HepG2 (cell line): ENCODE data around the gene COLEC12. TPM values are rescaled to one million over a fixed set of nuclear protein-coding genes. Genes with fewer than 3 reads are reported as not detected.

Experiments
- ATAC-seq: fragments of 200-7000 bp; cut with Tn5 transposase; 3 replicates; pipeline ENCODE4 v1.9.1; 2020; ENCODE audit warnings: mild to moderate bottlenecking, moderate library complexity
- BruUV-seq: library from RNA; stranded (reverse); fragments of 400-500 nt; replicated peaks from 2 replicates; lab custom pipeline; 2021; lab: Mats Ljungman, UMichigan
- CTCF ChIA-PET: fragments of 300-600 bp; formaldehyde crosslinking; extraction: SDS; loops from one replicate; lab custom pipeline; 2021; ENCODE audit warnings: low total read pairs, inconsistent platforms, low intra/inter-chr PET ratio; lab: Yijun Ruan, JAX
- POLR2A ChIA-PET: fragments of 350-600 bp; sonication (Branson Sonifier 250); formaldehyde crosslinking; loops from one replicate; lab custom pipeline; 2020; ENCODE audit warnings: antibody characterized with exemption, inconsistent platforms; lab: Yijun Ruan, JAX
- DNase-seq: peaks from one replicate; pipeline ENCODE4 v3.0.0-alpha.2; 2015; ENCODE audit warnings: low spot score
- FAIRE-seq: peaks from 3 replicates; lab custom pipeline; 2011; peaks lifted over from hg19 to GRCh38; lab: Jason Lieb, UNC
- H2AFZ ChIP-seq: one replicate; pipeline ENCODE4 v1.6.1; 2011; ENCODE audit warnings: low read length, inconsistent platforms
- H3K27ac ChIP-seq: fragments of 300-600 bp; 3 replicates; pipeline ENCODE4 v1.8.0; 2011; ENCODE audit warnings: mixed run types, mild to moderate bottlenecking, mixed read lengths, low read length, inconsistent platforms; ENCODE audit not compliant: insufficient read depth; ENCODE audit errors: extremely low read length
- H3K27me3 ChIP-seq, 2 experiments: fragments of 200-600 bp in 1 of 2; 2 replicates in 1 of 2; 3 replicates in 1 of 2; pipeline versions ENCODE4 v1.6.0 to v1.8.0; 2011; ENCODE audit warnings: low read length in 2 of 2, mild to moderate bottlenecking in 2 of 2, moderate library complexity in 2 of 2, inconsistent platforms in 1 of 2; ENCODE audit not compliant: insufficient read depth in 2 of 2, control insufficient read depth in 1 of 2
- H3K36me3 ChIP-seq, 2 experiments: fragments of 200-600 bp in 1 of 2; replicated peaks in 1 of 2; 2 replicates in 1 of 2; 3 replicates in 1 of 2; pipeline versions ENCODE4 v1.5.1 to v1.8.0; 2011; ENCODE audit warnings: low read length in 2 of 2, inconsistent platforms in 1 of 2; ENCODE audit not compliant: insufficient read depth in 2 of 2, control insufficient read depth in 1 of 2
- H3K4me1 ChIP-seq: 2 replicates; pipeline ENCODE4 v1.5.1; 2012; ENCODE audit warnings: low read length, inconsistent platforms; ENCODE audit not compliant: insufficient read depth
- H3K4me2 ChIP-seq: 2 replicates; pipeline ENCODE4 v1.6.0; 2011; ENCODE audit warnings: low read depth, low read length, inconsistent platforms
- H3K4me3 ChIP-seq, 3 experiments: fragments of 200-600 bp in 1 of 3; sonication (generic), shearing (Covaris generic) in 1 of 3; replicated peaks in 1 of 3; 2 replicates each; pipeline ENCODE4 v1.5.1; 2011 to 2016; ENCODE audit warnings: low read length in 3 of 3, inconsistent platforms in 2 of 3, low read depth in 2 of 3, mild to moderate bottlenecking in 2 of 3, control low read depth in 1 of 3, mixed read lengths in 1 of 3; ENCODE audit not compliant: insufficient read depth in 1 of 3
- H3K79me2 ChIP-seq: one replicate; pipeline ENCODE4 v1.6.1; 2011; ENCODE audit warnings: low read length, inconsistent platforms; ENCODE audit not compliant: insufficient read depth
- H3K9ac ChIP-seq: 2 replicates; pipeline ENCODE4 v1.6.0; 2011; ENCODE audit warnings: mild to moderate bottlenecking, low read depth, low read length, inconsistent platforms; ENCODE audit not compliant: insufficient read depth
- H3K9me3 ChIP-seq: 2 replicates; pipeline ENCODE4 v1.5.1; 2012; ENCODE audit warnings: mild to moderate bottlenecking, low read length
- H4K20me1 ChIP-seq: 2 replicates; pipeline ENCODE4 v1.6.0; 2011; ENCODE audit warnings: inconsistent platforms, mild to moderate bottlenecking, low read length, moderate library complexity; ENCODE audit not compliant: insufficient read depth
- HDAC1 ChIP-seq: sonication (generic); formaldehyde crosslinking; IDR thresholded peaks from 2 replicates; pipeline ENCODE4 v1.5.1; 2020; ENCODE audit warnings: mild to moderate bottlenecking, missing genetic modification reagents
- NCOA1 ChIP-seq: sonication (generic); formaldehyde crosslinking; IDR thresholded peaks from 2 replicates; pipeline ENCODE4 v1.9.0; 2021; ENCODE audit warnings: missing genetic modification reagents
- ONECUT2 ChIP-seq: sonication (generic); formaldehyde crosslinking; IDR thresholded peaks from 2 replicates; pipeline ENCODE4 v1.4.0; 2020; ENCODE audit warnings: missing genetic modification reagents
- SNRNP70 ChIP-seq: fragments of 200-400 bp; formaldehyde crosslinking; IDR thresholded peaks from 2 replicates; pipeline ENCODE4 v1.6.1; 2017; ENCODE audit warnings: mild to moderate bottlenecking, low read depth, low read length, moderate library complexity
- ZNF576 ChIP-seq: sonication (generic); formaldehyde crosslinking; IDR thresholded peaks from 2 replicates; pipeline ENCODE4 v1.4.0; 2020; ENCODE audit warnings: mild to moderate bottlenecking, missing genetic modification reagents
- WGBS: methylation state at CpG from one replicate; pipeline ENCODE4 v1.1.6; 2017; ENCODE audit warnings: low lambda C conversion rate; 5-methylcytosine and 5-hydroxymethylcytosine counted together
- in situ Hi-C: cut with HindIII; loops from 2 replicates; pipeline ENCODE4 v1.10.0; 2017; ENCODE audit warnings: low pct_unique_long_range_greater_than_20kb; ENCODE audit not compliant: extremely low pct_ligation_motif_present
- intact Hi-C: fragments of 100-400 bp; cut with micrococcal nuclease; formaldehyde crosslinking; loops from one replicate; pipeline ENCODE4 v1.10.0; 2022; ENCODE audit not compliant: unreplicated experiment
- polyA plus RNA-seq, 8 experiments: library from polyadenylated mRNA; depleted of rRNA in 3 of 8; stranded (reverse) in 7 of 8; unstranded in 1 of 8; fragments of >200 nt; fragmentation: Illumina TruSeq in 4 of 8; extraction: Trizol in 4 of 8; gene quantifications; 2 replicates each; pipeline versions ENCODE4 v1.2.1 to v1.2.3, GENCODE V29; 2011 to 2016; ENCODE audit warnings: low read depth in 4 of 8, missing spikeins in 1 of 8, mixed read lengths in 1 of 8; ENCODE audit not compliant: insufficient read depth in 1 of 8
- total RNA-seq, 5 experiments: library from RNA; depleted of rRNA; stranded (reverse); fragments of >200 nt; fragmentation: Illumina TruSeq; extraction: Trizol; gene quantifications; 2 replicates each; pipeline ENCODE4 v1.2.3, GENCODE V29; 2016; ENCODE audit warnings: low read depth in 1 of 5
- TF ChIP-seq, protein P1 (sequence below): sonication (generic); formaldehyde crosslinking; IDR thresholded peaks from 2 replicates; pipeline ENCODE4 v1.8.0; 2022; ENCODE audit warnings: mild to moderate bottlenecking, missing genetic modification reagents, moderate library complexity
- TF ChIP-seq, protein P2 (sequence below): sonication (generic); formaldehyde crosslinking; IDR thresholded peaks from 2 replicates; pipeline ENCODE4 v1.4.0; 2020; ENCODE audit warnings: missing genetic modification reagents, borderline replicate concordance

COLEC12 gene
- total and polyA plus RNA-seq, 2 of the 13 experiments (the other 11 are each of a cell fraction or from before 2014, with no cell fraction given): 0.02 to 0.11 TPM

DNA sequence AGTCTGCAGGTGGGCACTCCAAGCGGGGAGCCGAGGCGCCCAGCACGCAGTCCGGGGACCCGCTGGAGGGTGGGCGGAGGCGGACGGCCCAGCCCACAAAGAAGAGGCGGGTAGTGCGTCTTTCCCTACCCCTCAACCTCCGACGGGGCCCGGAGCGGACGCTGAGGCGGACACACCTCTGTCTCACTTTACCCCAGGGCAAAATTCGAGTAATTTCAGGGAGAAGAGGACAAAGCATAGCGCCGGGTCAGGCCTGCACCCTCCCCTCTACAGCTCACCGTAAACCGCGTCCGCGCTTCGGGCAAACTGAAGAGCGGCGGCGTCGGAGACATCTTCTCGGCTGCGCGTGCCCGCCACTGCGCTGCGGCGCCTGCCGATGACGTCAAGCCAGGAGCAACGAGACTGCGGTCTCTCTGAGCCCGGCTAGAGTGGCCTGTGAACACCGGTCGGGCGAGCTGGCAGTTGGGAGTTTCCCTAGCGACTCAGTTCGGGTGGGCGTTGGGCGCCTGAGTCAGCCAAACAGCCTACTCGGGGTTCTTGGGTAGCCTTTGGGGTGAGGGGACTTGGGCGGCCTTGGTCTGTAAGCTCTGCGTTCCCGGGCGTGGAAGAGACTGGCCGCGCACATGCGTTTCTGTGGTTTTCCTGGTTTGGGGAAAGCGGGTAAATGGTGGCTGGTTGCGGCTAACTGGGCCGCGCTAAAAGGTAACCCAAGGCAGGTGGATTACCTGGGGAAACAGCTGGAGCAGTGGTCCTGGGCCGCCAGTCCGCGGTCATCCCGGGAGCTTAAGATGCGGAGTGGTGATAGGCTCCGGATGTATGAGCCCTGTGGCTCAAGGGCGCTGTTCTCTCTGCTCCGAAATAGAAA, 232.6 kb downstream of the COLEC12 start, which contains the start of gene THOC1 (continued):
- TF ChIP-seq, protein P1, sequence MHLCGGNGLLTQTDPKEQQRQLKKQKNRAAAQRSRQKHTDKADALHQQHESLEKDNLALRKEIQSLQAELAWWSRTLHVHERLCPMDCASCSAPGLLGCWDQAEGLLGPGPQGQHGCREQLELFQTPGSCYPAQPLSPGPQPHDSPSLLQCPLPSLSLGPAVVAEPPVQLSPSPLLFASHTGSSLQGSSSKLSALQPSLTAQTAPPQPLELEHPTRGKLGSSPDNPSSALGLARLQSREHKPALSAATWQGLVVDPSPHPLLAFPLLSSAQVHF: no peak
- TF ChIP-seq SNRNP70: no peak

DNA sequence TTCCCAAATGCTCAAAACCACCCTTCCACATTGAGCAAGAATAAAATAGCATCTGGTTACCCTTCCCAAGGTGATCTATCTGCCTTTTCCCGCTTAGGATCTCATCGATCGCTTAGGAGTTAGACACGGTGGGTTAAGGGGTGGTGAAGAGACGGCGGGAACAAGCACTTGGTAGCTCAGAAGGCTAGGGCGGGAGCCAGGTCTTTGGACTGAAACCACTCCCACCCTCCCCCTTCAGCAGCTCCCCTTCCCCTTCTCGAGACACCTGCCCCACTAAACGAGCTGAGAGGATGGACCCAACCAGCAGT, 233.2 kb downstream of the COLEC12 start:
- in situ Hi-C loops (no loop called here), intact Hi-C loops (loop anchor here (5.0 kb wide), 1 partner anchor 210 kb away; no protein-coding TSS in a partner anchor)
- H2AFZ ChIP-seq: no peak overlapping the region
- no peaks in the 10 kb centered on the region for H4K20me1 ChIP-seq
- BruUV-seq: no TSS peak
- 1% methylated on average over 9 of the region's 9 CpGs for WGBS
- DNase-seq (no peak), ATAC-seq (peak; percentile 59; the same call in 1 of the 3 replicates), FAIRE-seq (no peak)
- H3K9me3 ChIP-seq: no peaks in the 10 kb centered on the region
- H3K4me3 ChIP-seq: peak overlapping the region; percentile 89 to 100 (median 97)
- H3K27me3 ChIP-seq: no peaks in the 10 kb centered on the region; a peak in 1 of 5 replicates
- peak overlapping the region; percentile 93 for H3K27ac ChIP-seq
- peaks cover 36% of the 10 kb centered on the region for H3K79me2 ChIP-seq
- peaks cover 33% of the 10 kb centered on the region for H3K4me1 ChIP-seq
- peak; percentile 60; the same call in 1 of the 2 replicates for TF ChIP-seq NCOA1
- peak; percentile 69; the same call in 1 of the 2 replicates for TF ChIP-seq ONECUT2 (CRISPR knock-in tag)
- no peak for TF ChIP-seq HDAC1 (CRISPR knock-in tag)
- TF ChIP-seq ZNF576: no peak
- TF ChIP-seq, protein P2, sequence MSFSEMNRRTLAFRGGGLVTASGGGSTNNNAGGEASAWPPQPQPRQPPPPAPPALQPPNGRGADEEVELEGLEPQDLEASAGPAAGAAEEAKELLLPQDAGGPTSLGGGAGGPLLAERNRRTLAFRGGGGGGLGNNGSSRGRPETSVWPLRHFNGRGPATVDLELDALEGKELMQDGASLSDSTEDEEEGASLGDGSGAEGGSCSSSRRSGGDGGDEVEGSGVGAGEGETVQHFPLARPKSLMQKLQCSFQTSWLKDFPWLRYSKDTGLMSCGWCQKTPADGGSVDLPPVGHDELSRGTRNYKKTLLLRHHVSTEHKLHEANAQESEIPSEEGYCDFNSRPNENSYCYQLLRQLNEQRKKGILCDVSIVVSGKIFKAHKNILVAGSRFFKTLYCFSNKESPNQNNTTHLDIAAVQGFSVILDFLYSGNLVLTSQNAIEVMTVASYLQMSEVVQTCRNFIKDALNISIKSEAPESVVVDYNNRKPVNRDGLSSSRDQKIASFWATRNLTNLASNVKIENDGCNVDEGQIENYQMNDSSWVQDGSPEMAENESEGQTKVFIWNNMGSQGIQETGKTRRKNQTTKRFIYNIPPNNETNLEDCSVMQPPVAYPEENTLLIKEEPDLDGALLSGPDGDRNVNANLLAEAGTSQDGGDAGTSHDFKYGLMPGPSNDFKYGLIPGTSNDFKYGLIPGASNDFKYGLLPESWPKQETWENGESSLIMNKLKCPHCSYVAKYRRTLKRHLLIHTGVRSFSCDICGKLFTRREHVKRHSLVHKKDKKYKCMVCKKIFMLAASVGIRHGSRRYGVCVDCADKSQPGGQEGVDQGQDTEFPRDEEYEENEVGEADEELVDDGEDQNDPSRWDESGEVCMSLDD (CRISPR knock-in tag): 0 out of 2 replicates have a peak, but pooled peaks have one; percentile 9
- POLR2A ChIA-PET: interaction anchor here (1.0 to 1.8 kb wide), 7 partner anchors 9 to 391 kb away, joined by 3 to 6 read pairs (median 4); partner anchors contain the start of gene USP14
- peaks cover 0 to 18% of the 10 kb centered on the region in 2 experiments; a peak in 4 of 5 replicates for H3K36me3 ChIP-seq
- H3K4me2 ChIP-seq: peak overlapping the region; percentile 84
- peak overlapping the region; percentile 97 for H3K9ac ChIP-seq
- CTCF ChIA-PET: no interaction called here

Other genes starting within 250 kb of the COLEC12 start
- 47.3 and 56.7 TPM in 2 replicates for gene THOC1, start 232.7 kb downstream of the COLEC12 start, total RNA-seq (2016; rRNA removed; fragmentation: Illumina TruSeq; extraction: Trizol)
- 31.3 and 40.6 TPM in 2 replicates for gene THOC1, start 232.7 kb downstream of the COLEC12 start, polyA plus RNA-seq (2011; rRNA removed)
- gene CETN1, start 79.7 kb upstream of the COLEC12 start, total RNA-seq (2016; rRNA removed; fragmentation: Illumina TruSeq; extraction: Trizol): not detected in 2 replicates
- not detected in 2 replicates for gene CETN1, start 79.7 kb upstream of the COLEC12 start, polyA plus RNA-seq (2011; rRNA removed)
- gene CLUL1, start 96.3 kb upstream of the COLEC12 start, total RNA-seq (2016; rRNA removed; fragmentation: Illumina TruSeq; extraction: Trizol): not detected in 2 replicates
- gene CLUL1, start 96.3 kb upstream of the COLEC12 start, polyA plus RNA-seq (2011; rRNA removed): 0.04 and 0.05 TPM in 2 replicates
- gene TYMS, start 157.0 kb upstream of the COLEC12 start, total RNA-seq (2016; rRNA removed; fragmentation: Illumina TruSeq; extraction: Trizol): 80.1 and 186 TPM in 2 replicates
- gene TYMS, start 157.0 kb upstream of the COLEC12 start, polyA plus RNA-seq (2011; rRNA removed): 84.9 and 106 TPM in 2 replicates
- 21.1 and 37.6 TPM in 2 replicates for gene ENOSF1, start 211.9 kb upstream of the COLEC12 start, total RNA-seq (2016; rRNA removed; fragmentation: Illumina TruSeq; extraction: Trizol)
- 38.2 and 40.1 TPM in 2 replicates for gene ENOSF1, start 211.9 kb upstream of the COLEC12 start, polyA plus RNA-seq (2011; rRNA removed)